Muscle of arm (tissue), 12 donors: ENCODE data around the gene WDR19. TPM values are rescaled to one million over a fixed set of nuclear protein-coding genes. Genes with fewer than 3 reads are reported as not detected.
"Not testable (repeated sequence)": the region's sequence is repeated elsewhere in the genome, so short reads cannot be mapped to it uniquely, and the experiment has no call there.

ENCODE experiments used
- DNase-seq: peaks from one replicate; pipeline ENCODE4 v3.0.0-alpha.2; 2013
- polyA plus RNA-seq, 12 donors: library from polyadenylated mRNA; unstranded; fragments of 120-200 nt; gene quantifications; one replicate each; pipeline ENCODE4 v1.2.1, GENCODE V29; 2013; ENCODE audit not compliant: insufficient read length in 12 of 12

The WDR19 gene
- polyA plus RNA-seq, 12 donors: 13.5 to 52.0 (median 25.2) TPM; not detected in 1

DNA sequence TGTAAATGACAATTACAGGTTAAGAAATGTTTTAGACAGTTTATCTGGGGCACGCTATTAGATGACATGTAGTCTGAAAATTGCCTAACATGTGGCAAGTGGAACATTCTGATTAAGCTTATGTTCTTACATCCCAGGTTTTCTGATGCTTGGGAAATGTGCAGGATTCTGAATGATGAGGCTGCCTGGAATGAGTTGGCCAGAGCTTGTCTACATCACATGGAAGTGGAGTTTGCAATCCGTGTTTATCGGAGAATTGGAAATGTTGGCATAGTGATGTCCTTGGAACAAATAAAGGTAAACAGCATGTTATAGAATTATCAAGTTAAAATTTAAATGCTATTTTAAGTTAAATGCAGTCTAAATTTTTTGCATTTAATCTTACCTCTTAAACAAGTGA lies 49.3 kb downstream of the WDR19 start:
- no peak for DNase-seq

GRCh38 chr4:39232100-39232499 lies 49.8 kb downstream of the WDR19 start:
- DNase-seq: no peak

DNA sequence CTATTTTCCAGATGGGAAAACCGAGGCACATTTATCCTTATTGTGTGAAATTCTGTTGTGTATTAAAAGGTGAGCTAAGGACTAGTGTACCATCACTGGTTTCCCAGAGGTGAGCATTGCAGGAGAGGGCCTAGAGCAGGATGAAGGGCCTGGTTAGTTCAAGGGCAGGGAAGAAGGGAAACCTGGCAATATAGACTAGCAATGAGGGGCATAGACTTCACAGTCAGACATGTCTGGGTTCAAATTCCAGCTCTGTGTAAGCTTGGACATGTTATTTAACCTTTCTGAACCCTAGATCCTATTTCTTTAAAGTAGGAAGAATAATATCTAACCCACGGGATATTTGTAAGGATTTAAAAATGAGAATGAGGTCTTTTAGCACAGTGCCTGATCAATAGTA lies 50.8 kb downstream of the WDR19 start:
- DNase-seq: no peak

- DNase-seq: no peak
Measured at GRCh38 chr4:39233783-39234182, 51.5 kb downstream of the WDR19 start.

DNA sequence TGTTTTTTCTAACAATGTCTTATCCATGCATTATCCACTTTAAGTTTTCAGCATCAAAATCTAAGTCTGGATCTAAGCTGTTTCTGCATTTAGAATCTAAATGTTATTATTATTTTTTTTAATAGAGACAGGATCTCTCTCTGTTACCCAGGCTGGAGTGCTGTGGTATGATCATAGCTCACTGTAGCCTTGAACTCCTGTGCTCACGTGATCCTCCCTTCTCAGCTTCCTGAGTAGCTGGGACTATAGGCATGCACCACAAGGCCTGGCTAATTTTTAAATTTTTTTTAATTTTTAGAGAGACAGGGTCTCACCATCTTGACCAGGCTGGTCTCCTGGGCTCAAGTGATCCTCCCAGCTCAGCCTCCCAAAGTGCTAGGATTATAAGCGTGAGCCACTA lies 52.7 kb downstream of the WDR19 start:
- DNase-seq: no peak

- no peak for DNase-seq
Measured at GRCh38 chr4:39235696-39236095, 53.4 kb downstream of the WDR19 start.

- DNase-seq: no peak
Measured at GRCh38 chr4:39237179-39237578, 54.9 kb downstream of the WDR19 start.

GRCh38 chr4:39243462-39243861 lies 61.1 kb downstream of the WDR19 start:
- DNase-seq: no peak

DNA sequence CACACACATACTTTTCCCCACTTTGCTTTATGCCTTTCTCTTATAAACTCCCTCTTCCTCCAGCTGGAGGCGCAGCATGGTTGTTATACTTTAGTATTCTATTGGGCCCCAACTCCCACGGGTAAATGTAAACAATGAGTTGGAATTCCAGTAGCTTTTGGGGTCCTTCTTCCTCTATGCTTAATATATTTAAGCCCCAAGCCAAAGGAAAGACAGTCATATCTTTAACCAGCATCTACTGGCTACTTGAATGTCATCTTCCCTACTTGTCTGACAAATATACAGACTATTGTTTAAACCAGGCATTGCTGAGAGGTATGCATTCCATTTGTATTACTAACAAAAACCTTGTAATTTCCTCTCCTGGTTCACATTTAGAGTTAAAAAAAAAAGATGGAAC lies 72.9 kb downstream of the WDR19 start:
- DNase-seq: no peak

- DNase-seq: no peak
Measured at GRCh38 chr4:39255871-39256270, 73.5 kb downstream of the WDR19 start.

GRCh38 chr4:39256436-39256835 lies 74.1 kb downstream of the WDR19 start:
- DNase-seq: no peak

DNA sequence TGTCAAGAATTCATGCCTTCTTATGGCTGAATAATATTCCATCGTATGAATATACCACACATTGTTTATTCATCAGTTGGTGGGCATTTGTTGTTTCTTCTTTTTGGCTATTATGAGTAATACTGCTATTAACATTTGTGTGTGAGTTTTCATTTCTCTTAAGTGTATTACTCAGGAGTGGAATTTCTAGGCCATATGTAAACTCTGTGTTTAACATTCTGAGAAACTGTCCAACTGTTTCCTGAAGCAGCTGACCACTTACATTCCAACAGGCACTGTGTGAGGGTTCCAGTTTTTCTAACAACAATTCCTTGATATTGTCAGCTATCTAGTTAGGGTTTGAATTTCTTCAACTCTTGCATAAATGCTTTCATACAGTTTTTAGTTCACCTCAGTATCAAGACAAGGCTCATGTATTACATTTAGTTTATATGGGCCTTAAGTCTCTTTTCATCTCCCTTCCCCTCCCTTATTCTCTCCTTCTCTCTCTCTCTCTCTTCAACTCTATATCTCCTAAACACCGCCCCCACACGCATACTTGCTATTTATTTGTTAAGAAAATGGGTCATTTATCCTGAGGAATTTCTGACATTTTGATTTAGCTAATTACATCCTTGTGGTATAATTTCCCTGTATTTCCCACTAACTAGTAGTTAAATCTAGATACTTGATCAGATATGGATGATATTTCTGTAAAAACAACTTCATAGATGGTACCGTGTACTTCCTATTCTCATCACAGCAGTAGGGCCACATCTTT lies 77.4 kb downstream of the WDR19 start:
- DNase-seq: no peak

DNA sequence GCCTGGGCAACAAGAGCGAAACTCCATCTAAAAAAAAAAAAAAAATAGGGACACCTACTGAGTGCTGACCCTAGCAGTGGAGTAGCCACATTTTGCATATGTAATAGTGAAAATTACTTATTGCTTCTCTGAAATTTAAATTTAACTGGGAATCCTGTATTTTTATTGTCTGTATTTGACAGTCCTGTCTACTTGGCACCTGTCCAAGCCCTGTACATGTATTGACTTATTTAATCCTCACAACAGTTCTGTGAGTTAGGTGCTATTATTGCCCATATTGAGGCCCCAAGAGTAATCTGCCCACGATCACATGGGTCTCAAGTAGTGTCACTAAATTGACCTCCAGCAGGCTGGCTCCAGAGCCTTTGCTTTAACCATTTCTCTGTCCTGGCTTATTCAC lies 81.6 kb downstream of the WDR19 start:
- DNase-seq: no peak

GRCh38 chr4:39274503-39274902 lies 92.2 kb downstream of the WDR19 start:
- no peak for DNase-seq

DNA sequence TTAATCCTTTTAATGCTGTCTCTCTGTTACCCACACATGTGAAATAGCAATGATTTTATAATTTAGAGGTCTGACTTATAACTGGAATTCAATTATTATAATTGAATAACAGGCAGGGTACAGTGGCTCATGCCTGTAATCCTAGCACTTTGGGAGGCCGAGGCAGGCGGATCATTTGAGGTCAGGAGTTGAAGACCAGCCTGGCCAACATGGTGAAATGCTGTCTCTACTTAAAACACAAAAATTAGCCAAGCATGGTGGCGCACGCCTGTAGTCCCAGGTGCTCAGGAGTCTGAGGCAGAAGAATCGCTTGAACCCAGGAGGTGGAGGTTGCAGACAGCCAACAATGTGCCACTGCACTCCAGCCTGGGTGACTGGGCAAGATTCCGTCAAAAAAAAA lies 95.3 kb downstream of the WDR19 start:
- DNase-seq: not testable (repeated sequence)

- DNase-seq: no peak
Measured at GRCh38 chr4:39278476-39278875, 96.1 kb downstream of the WDR19 start.

GRCh38 chr4:39279416-39279815 lies 97.1 kb downstream of the WDR19 start:
- DNase-seq: no peak

GRCh38 chr4:39280770-39281169 lies 98.4 kb downstream of the WDR19 start:
- DNase-seq: no peak

- DNase-seq: no peak
Measured at GRCh38 chr4:39285111-39285795, 102.9 kb downstream of the WDR19 start.

DNA sequence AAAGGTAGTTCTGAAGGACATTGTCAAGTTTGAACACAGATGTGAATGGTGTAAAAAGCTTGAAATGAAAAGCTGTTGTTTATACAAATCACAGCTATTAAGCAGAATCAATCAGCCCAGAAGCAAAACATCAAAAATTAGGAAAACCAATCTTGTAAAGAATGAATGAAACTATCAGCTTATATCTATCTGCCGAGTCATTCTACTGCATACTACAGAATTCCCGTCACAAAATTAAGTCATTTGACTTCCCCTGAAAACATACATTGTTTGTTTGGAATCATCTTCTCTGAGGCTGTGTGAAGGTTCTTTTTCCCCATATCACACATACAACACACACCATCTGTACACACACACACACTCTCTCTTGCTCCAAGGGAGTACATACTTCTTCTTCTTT lies 103.5 kb downstream of the WDR19 start:
- no peak for DNase-seq

DNA sequence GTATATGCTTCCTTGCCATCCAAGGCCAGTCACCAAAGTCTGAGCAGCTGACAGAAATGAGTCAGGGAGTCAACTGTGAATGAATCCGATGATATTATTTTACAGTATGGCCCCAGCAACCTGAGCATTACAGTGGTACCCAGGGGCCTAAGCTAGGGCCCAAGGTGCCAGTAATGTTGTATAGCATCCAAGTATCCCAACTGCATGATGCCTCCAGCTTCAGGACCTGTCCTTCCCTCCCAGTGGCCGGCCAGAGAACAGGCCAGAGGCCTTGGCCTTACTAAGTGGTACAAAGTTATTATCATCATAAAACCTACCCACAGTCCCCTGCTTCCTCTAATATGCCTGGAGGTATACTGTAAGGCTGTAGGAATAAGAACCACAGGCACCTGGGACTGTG lies 103.9 kb downstream of the WDR19 start:
- no peak for DNase-seq

DNA sequence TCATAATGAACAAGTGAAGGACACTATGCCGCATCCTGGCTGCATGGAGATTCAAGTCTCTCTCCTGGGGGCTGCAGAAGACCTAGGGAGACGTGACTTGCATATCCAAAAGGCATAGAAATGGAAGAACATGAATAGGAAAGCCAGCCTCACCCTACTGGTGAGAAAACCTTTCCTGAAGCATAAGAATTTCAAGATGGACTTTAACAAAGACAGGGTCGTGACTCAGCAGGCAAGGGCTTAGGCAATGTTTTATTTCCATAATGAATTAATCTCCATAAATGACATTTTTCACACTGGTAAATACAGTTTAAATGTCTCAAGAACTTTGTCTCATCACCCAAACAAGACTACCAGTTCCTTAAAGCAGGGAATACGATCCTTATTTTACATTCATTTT lies 104.9 kb downstream of the WDR19 start:
- no peak for DNase-seq

DNA sequence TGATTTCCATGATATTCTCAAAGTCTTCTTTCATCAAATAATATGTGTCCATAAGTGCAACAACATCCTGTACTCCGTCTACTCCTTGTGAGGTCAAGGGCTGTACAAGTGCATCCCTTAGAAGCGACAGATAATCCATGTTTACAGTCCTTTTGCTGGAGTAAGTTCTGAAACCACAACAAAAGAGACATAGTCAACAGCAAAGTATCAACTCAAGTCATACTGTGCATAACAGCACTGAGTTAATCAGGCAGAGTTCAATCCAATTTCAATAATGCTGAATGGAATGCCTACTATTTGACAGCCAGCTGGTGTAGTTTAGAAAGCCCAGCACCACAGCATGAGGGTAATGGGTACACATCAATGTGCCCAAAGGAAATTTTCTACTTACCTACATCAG lies 109.4 kb downstream of the WDR19 start:
- no peak for DNase-seq

GRCh38 chr4:39292433-39292832 lies 110.1 kb downstream of the WDR19 start:
- DNase-seq: not testable (repeated sequence)
